Neural crest cell (in vitro differentiated cells): ENCODE data around the gene PFDN4. TPM values are rescaled to one million over a fixed set of nuclear protein-coding genes. Genes with fewer than 3 reads are reported as not detected.

Experiments used
- DNase-seq: peaks from one replicate; pipeline ENCODE4 v3.0.0; 2021; ENCODE audit warnings: low read depth, mixed read lengths, low spot score
- H3K27ac Mint-ChIP-seq: one replicate; pipeline ENCODE4 v1.8.0; 2021; ENCODE audit warnings: mild to moderate bottlenecking, mixed read lengths; ENCODE audit not compliant: unreplicated experiment
- H3K27me3 Mint-ChIP-seq: 2 replicates; pipeline ENCODE4 v1.8.0; 2021; ENCODE audit warnings: low read depth, mild to moderate bottlenecking, mixed read lengths
- H3K36me3 Mint-ChIP-seq: 2 replicates; pipeline ENCODE4 v1.8.0; 2021; ENCODE audit warnings: low read depth, mild to moderate bottlenecking, mixed read lengths
- H3K4me1 Mint-ChIP-seq: 2 replicates; pipeline ENCODE4 v1.8.0; 2021; ENCODE audit warnings: mixed read lengths
- H3K4me3 Mint-ChIP-seq: one replicate; pipeline ENCODE4 v1.8.0; 2021; ENCODE audit warnings: mild to moderate bottlenecking, mixed read lengths
- H3K9me3 Mint-ChIP-seq: 2 replicates; pipeline ENCODE4 v1.8.0; 2021; ENCODE audit warnings: mixed read lengths
- total RNA-seq: library from RNA; stranded (reverse); gene quantifications from 2 replicates; pipeline ENCODE4 v1.2.1, GENCODE V29; 2021
- TF ChIP-seq, protein P1 (sequence below): fragments of 200-600 bp; sonication (generic); conservative IDR thresholded peaks from 2 replicates; pipeline ENCODE4 v1.5.0; 2021; ENCODE audit warnings: antibody characterized with exemption, mild to moderate bottlenecking

Gene PFDN4
- total RNA-seq, 1 donor from 2014 or later: 34.7 TPM

DNA sequence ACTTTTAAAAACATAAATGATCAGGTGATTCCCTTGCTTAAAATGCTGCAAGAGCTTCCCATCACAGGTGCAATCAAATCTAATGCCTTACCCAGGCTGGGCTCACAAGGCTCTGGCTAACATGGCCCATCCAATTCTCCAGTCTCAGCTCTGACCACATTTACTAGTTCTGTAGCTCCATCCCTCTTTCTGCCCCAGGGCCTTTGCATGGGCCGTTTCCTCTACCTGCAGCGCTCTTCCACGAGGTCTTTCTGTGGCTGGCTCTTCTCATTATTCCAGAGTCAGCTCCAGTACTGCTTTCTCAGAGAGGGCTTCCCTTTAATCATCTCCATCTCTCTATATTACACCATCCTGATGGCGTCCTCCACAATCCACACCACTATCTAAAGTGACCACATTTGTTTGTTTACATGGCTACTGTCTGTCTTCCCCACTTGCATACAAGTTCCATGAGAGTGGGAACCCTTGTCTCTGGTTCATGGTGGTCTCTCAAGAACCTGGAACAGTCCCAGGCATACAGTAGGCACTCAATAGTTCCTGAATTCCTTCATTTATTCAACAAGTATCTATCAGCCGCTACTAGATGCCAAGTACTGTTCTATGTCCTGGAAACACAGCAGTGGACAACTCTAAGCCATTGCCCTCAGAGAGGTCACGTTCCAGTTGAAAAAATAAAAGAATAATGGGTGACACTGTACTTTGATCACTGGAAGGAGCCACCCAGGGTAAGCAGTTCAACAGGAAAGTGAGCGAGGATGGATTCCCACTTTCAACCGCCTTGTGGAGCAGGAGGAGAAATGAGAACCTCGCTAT lies 46.7 kb upstream of the PFDN4 start:
- TF ChIP-seq, protein P1, sequence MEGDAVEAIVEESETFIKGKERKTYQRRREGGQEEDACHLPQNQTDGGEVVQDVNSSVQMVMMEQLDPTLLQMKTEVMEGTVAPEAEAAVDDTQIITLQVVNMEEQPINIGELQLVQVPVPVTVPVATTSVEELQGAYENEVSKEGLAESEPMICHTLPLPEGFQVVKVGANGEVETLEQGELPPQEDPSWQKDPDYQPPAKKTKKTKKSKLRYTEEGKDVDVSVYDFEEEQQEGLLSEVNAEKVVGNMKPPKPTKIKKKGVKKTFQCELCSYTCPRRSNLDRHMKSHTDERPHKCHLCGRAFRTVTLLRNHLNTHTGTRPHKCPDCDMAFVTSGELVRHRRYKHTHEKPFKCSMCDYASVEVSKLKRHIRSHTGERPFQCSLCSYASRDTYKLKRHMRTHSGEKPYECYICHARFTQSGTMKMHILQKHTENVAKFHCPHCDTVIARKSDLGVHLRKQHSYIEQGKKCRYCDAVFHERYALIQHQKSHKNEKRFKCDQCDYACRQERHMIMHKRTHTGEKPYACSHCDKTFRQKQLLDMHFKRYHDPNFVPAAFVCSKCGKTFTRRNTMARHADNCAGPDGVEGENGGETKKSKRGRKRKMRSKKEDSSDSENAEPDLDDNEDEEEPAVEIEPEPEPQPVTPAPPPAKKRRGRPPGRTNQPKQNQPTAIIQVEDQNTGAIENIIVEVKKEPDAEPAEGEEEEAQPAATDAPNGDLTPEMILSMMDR: no peak
- no peaks in the 10 kb centered on the region for H3K36me3 Mint-ChIP-seq
- peaks cover 12% of the 10 kb centered on the region for H3K4me1 Mint-ChIP-seq
- no peak for DNase-seq
- H3K27ac Mint-ChIP-seq: no peak overlapping the region
- no peaks in the 10 kb centered on the region for H3K9me3 Mint-ChIP-seq
- no peak overlapping the region for H3K4me3 Mint-ChIP-seq
- H3K27me3 Mint-ChIP-seq: peaks cover 3% of the 10 kb centered on the region

DNA sequence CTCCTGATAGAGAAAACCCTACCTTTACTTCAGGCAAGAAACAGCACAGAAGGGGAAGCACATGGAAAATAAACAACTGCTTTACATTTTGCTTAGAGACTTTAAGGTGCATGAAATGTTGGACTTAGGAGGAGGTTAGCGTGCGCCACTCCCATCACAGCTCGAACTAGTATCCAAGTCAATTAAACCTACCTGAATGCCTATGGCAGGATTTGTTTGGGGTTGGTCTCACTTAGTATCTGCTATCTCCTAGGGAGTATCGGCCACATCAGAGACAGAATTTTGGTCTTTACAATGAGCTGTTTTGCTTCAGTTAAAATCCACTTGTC lies 46.1 kb upstream of the PFDN4 start:
- H3K27me3 Mint-ChIP-seq: peaks cover 3% of the 10 kb centered on the region
- TF ChIP-seq, protein P1: no peak
- H3K4me3 Mint-ChIP-seq: no peak overlapping the region
- H3K27ac Mint-ChIP-seq: no peak overlapping the region
- H3K4me1 Mint-ChIP-seq: peaks cover 12% of the 10 kb centered on the region
- no peaks in the 10 kb centered on the region for H3K36me3 Mint-ChIP-seq
- no peak for DNase-seq
- H3K9me3 Mint-ChIP-seq: no peaks in the 10 kb centered on the region

DNA sequence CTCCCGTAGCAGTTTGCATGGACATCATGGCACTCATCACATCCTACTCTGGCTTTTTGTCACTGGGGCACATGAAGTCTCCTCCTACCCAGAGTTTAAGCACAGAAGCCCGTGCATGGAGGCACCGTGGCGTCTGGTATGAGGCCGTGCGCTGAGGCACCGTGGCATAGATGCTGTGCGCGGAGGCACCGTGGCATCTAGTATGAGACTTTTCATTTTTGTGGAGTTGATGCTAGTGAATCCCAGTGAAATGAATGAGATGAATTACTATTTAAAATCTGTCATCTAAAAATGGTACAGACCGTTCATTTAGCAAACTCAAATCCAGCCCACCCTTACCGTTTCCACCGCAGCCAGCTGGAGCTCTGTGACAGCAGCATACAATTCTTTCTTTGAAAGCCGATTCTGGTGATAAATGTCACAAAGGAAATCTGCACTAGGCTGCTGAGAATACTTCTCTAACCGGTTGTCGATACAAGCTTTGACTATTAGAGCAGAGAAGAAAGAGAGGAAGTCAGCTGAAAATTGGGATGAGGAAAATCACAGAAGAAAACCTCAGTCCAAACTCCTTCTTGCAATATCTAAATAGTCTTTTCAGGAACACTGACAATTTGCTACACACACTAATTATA lies 45.4 kb upstream of the PFDN4 start:
- Mint-ChIP-seq H3K27ac (no peak overlapping the region), H3K27me3 (peaks cover 3% of the 10 kb centered on the region), H3K4me3 (no peak overlapping the region), H3K9me3 (no peaks in the 10 kb centered on the region), H3K36me3 (no peaks in the 10 kb centered on the region), H3K4me1 (peaks cover 12% of the 10 kb centered on the region)
- TF ChIP-seq, protein P1: no peak
- DNase-seq: no peak

DNA sequence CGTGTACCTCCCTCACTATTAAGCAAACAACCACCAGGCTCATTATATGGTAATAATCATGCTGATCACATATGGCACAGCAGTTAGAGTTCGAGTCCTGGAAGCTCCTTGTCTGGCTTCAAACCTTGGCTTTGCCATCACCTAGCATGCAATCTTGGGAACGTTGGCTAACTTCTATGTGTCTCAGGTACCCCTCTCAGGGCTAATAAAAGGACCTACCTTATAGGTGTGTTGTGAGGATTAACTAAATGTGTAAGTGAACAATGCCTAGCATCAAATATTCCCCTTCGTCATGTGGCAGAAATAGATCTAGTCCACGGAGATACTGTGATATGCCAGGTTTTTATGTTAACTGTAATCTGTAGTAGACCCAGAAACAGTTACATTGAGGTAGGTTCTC lies 44.5 kb upstream of the PFDN4 start:
- TF ChIP-seq, protein P1: no peak
- Mint-ChIP-seq H3K27ac (no peak overlapping the region), H3K4me1 (peaks cover 12% of the 10 kb centered on the region), H3K4me3 (no peak overlapping the region), H3K27me3 (peaks cover 10% of the 10 kb centered on the region), H3K9me3 (no peaks in the 10 kb centered on the region), H3K36me3 (no peaks in the 10 kb centered on the region)
- no peak for DNase-seq

DNA sequence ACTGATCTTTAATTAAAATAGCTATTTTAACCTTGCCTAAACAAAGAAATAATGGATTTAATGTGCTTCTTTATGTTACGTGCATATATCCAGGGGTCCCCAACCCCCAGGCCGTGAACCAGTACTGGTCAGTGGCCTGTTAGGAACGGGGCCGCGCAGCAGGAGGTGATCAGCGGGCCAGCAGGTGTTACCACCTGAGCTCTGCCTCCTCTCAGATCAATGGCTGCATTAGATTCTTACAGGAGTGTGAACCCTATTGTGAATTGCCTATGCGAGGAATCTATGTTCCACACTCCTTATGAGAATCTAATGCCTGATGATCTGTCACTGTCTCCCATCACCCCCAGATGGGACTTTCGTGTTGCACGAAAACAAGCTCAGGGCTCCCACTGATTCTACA lies 42.9 kb upstream of the PFDN4 start:
- Mint-ChIP-seq H3K4me1 (peaks cover 12% of the 10 kb centered on the region), H3K4me3 (no peak overlapping the region), H3K9me3 (no peaks in the 10 kb centered on the region), H3K27ac (no peak overlapping the region), H3K36me3 (no peaks in the 10 kb centered on the region), H3K27me3 (peaks cover 27% of the 10 kb centered on the region)
- no peak for DNase-seq
- TF ChIP-seq, protein P1: no peak
